ENCODE measurements around the gene RIOX2.

Gene RIOX2

GRCh38 chr3:97987306-97987705, 15.1 kb upstream of the RIOX2 start:
- no peak overlapping the region for H3K4me2 ChIP-seq (ENCODE audit: low read length)
- H3K79me2 ChIP-seq (ENCODE audit: insufficient read depth, low read length) = no peaks in the 10 kb centered on the region
- no peak overlapping the region for H3K9ac ChIP-seq (ENCODE audit: low read length)
- H3K9me3 ChIP-seq (ENCODE audit: low read length) = no peaks in the 10 kb centered on the region
- no peaks in the 10 kb centered on the region for H3K36me3 ChIP-seq (ENCODE audit: insufficient read depth, low read length)
- no peaks in the 10 kb centered on the region for H3K9me2 ChIP-seq (ENCODE audit: low read depth, low read length)
- H2AFZ ChIP-seq (ENCODE audit: low read length) = no peak overlapping the region
- H3F3A ChIP-seq (ENCODE audit: insufficient read depth, low read length) = no peaks in the 10 kb centered on the region
- no peak overlapping the region for H3K4me3 ChIP-seq (ENCODE audit: low read depth, low read length, poor library complexity, severe bottlenecking)
- no peaks in the 10 kb centered on the region for H3K4me1 ChIP-seq (ENCODE audit: insufficient read depth, low read length, severe bottlenecking)
- TF ChIP-seq CTCF (IDR thresholded peaks at IDR 0.05; ENCODE audit: low read length) = no peak
- TF ChIP-seq EZH2 (IDR thresholded peaks at IDR 0.05; ENCODE audit: borderline replicate concordance, low read length) = no peak
- H3K27me3 ChIP-seq (ENCODE audit: insufficient read depth, low read length) = no peaks in the 10 kb centered on the region
- H3K27ac ChIP-seq (ENCODE audit: low read depth, low read length, poor library complexity, severe bottlenecking) = no peak overlapping the region
- H4K20me1 ChIP-seq (ENCODE audit: insufficient read depth, low read length) = no peaks in the 10 kb centered on the region

GRCh38 chr3:97983933-97984491, 11.8 kb upstream of the RIOX2 start:
- Histone ChIP-seq H3K9ac (ENCODE audit: low read length) (no peak overlapping the region), H3K27ac (ENCODE audit: low read depth, low read length, poor library complexity, severe bottlenecking) (no peak overlapping the region), H4K20me1 (ENCODE audit: insufficient read depth, low read length) (no peaks in the 10 kb centered on the region), H3K9me3 (ENCODE audit: low read length) (no peaks in the 10 kb centered on the region), H3K4me3 (ENCODE audit: low read depth, low read length, poor library complexity, severe bottlenecking) (no peak overlapping the region), H3F3A (ENCODE audit: insufficient read depth, low read length) (no peaks in the 10 kb centered on the region), H3K4me1 (ENCODE audit: insufficient read depth, low read length, severe bottlenecking) (no peaks in the 10 kb centered on the region), H2AFZ (ENCODE audit: low read length) (no peak overlapping the region), H3K9me2 (ENCODE audit: low read depth, low read length) (no peaks in the 10 kb centered on the region), H3K27me3 (ENCODE audit: insufficient read depth, low read length) (no peaks in the 10 kb centered on the region), H3K79me2 (ENCODE audit: insufficient read depth, low read length) (no peaks in the 10 kb centered on the region), H3K36me3 (ENCODE audit: insufficient read depth, low read length) (no peaks in the 10 kb centered on the region), H3K4me2 (ENCODE audit: low read length) (no peak overlapping the region)
- TF ChIP-seq CTCF (IDR thresholded peaks at IDR 0.05; ENCODE audit: low read length) (no peak), EZH2 (IDR thresholded peaks at IDR 0.05; ENCODE audit: borderline replicate concordance, low read length) (no peak)

- TF ChIP-seq CTCF (IDR thresholded peaks at IDR 0.05; ENCODE audit: low read length) (no peak), EZH2 (IDR thresholded peaks at IDR 0.05; ENCODE audit: borderline replicate concordance, low read length) (no peak)
- H2AFZ ChIP-seq (ENCODE audit: low read length) = no peak overlapping the region
- H3F3A ChIP-seq (ENCODE audit: insufficient read depth, low read length) = no peaks in the 10 kb centered on the region
- no peaks in the 10 kb centered on the region for H3K79me2 ChIP-seq (ENCODE audit: insufficient read depth, low read length)
- no peak overlapping the region for H3K4me2 ChIP-seq (ENCODE audit: low read length)
- H3K27me3 ChIP-seq (ENCODE audit: insufficient read depth, low read length) = no peaks in the 10 kb centered on the region
- H3K36me3 ChIP-seq (ENCODE audit: insufficient read depth, low read length) = no peaks in the 10 kb centered on the region
- H3K4me1 ChIP-seq (ENCODE audit: insufficient read depth, low read length, severe bottlenecking) = no peaks in the 10 kb centered on the region
- no peak overlapping the region for H3K27ac ChIP-seq (ENCODE audit: low read depth, low read length, poor library complexity, severe bottlenecking)
- H3K9me2 ChIP-seq (ENCODE audit: low read depth, low read length) = no peaks in the 10 kb centered on the region
- no peaks in the 10 kb centered on the region for H3K9me3 ChIP-seq (ENCODE audit: low read length)
- no peaks in the 10 kb centered on the region for H4K20me1 ChIP-seq (ENCODE audit: insufficient read depth, low read length)
- H3K4me3 ChIP-seq (ENCODE audit: low read depth, low read length, poor library complexity, severe bottlenecking) = no peak overlapping the region
- no peak overlapping the region for H3K9ac ChIP-seq (ENCODE audit: low read length)
These were observed 9.7 kb upstream of the RIOX2 start for GRCh38 chr3:97981886-97982285.

Data from OCI-LY1 (cell line).